ENCODE measurements around the gene SMARCD1. TPM values are rescaled to one million over a fixed set of nuclear protein-coding genes. Genes with fewer than 3 reads are reported as not detected.

The SMARCD1 gene
- total RNA-seq, 4 donors from 2014 or later: 32.0 to 77.2 (median 45.1) TPM

- peak within 1 kb of the TSS; percentile 81 for H3K4me3 ChIP-seq (ENCODE audit: low read depth, poor library complexity, severe bottlenecking)
- intact Hi-C loops (cut with DNase I; ENCODE audit: low total_unique reads): no loop called here
- peak in 1 of 2 donors; percentile 68 for TF ChIP-seq POLR2A (IDR thresholded peaks at IDR 0.05)
- TF ChIP-seq CTCF (IDR thresholded peaks at IDR 0.05): no peak
- WGBS, 2 donors: 0% methylated on average over 48 to 49 of the region's 59 CpGs
- peak; percentile 99 to 100 for DNase-seq (ENCODE audit: low spot score in 2 of 2)
These were observed 26.7 kb downstream of the SMARCD1 start, which contains the start of gene COX14 for GRCh38 chr12:50111693-50112455. TSS of gene COX14 (plus strand) at chr12:50112236. CDS start at chr12:50120044, 7,808 bp downstream.

DNA sequence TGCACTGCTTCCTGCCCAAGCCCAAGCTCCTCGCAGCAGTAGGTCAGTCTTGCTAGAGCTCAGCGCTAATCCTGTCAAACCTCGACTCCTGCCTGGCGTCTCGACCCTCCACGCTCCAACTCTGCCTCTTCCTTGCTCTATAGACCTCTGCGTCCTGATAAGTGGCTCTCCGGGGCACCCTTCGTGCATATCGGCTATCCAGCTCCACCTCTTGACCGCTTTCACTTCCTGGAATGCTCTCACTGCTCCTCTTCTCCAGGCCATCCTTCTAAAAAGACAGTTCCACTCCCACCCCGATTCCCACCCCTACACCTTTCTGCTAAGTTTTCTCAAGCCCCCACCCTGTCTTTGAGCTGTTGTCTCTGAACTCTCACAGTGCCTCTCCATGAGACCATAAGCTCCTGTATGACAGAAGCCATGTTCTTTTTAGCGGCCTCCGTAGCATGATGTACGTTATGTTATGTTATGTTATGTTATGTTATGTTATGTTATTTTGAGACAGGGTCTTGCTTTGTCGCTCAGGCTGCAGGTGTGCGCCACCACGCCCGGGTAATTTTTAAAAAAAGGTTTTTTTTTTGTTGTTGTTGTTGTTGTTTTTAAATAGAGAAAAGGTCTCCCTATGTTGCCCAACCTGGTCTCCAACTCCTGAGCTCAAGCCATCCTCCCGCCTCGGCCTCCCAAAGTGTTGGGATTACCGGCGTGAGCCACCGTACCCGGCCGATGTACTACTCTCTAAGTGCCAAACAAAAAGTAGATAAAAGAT is 27.5 kb downstream of the SMARCD1 start:
- TF ChIP-seq CTCF (IDR thresholded peaks at IDR 0.05) (no peak), POLR2A (IDR thresholded peaks at IDR 0.05) (no peak)
- 23 to 24% methylated on average over 26 of the region's 26 CpGs for WGBS, 2 donors
- H3K4me3 ChIP-seq (ENCODE audit: low read depth, poor library complexity, severe bottlenecking): peak overlapping the region; percentile 81
- DNase-seq (ENCODE audit: low spot score in 2 of 2): peak in 1 of 2 donors; percentile 40
- intact Hi-C loops (cut with DNase I; ENCODE audit: low total_unique reads): no loop called here

DNA sequence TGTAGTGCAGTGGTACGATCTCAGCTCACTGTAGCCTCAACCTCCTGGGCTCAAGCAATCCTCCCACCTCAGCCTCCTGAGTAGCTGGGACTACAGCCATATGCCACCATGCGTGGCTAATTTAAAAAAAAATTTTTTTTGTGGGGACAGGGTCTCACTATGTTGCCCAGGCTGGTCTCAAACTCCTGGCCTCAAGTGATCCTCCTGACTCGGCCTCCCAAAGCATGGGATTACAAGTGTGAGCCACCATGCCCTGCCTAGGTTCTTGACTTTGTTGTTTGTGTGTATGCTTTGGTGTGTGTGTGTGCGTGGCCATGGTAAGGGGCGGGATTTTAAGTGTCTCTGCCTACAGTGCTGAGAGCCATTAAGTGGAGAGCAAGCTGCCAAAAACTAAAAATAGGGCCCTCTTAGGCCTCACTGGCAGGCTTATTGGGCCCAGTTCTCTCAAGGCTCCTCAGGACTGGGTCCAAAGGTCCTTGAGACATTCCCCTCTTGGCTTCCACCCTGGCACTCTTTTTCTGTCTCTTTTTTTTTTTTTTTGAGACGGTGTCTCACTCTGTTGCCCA is 32.0 kb downstream of the SMARCD1 start:
- intact Hi-C loops (cut with DNase I; ENCODE audit: low total_unique reads): no loop called here
- TF ChIP-seq POLR2A (IDR thresholded peaks at IDR 0.05): no peak
- no peak for TF ChIP-seq CTCF (IDR thresholded peaks at IDR 0.05)
- H3K4me3 ChIP-seq (ENCODE audit: low read depth, poor library complexity, severe bottlenecking): no peak overlapping the region
- DNase-seq (ENCODE audit: low spot score in 2 of 2): no peak
- 82 to 85% methylated on average over 6 of the region's 6 CpGs for WGBS, 2 donors

GRCh38 chr12:50119387-50119786 is 34.2 kb downstream of the SMARCD1 start:
- intact Hi-C loops (cut with DNase I; ENCODE audit: low total_unique reads): no loop called here
- WGBS, 2 donors: 100% methylated on average over 2 of the region's 2 CpGs
- no peak for TF ChIP-seq CTCF (IDR thresholded peaks at IDR 0.05)
- no peak for TF ChIP-seq POLR2A (IDR thresholded peaks at IDR 0.05)
- no peak overlapping the region for H3K4me3 ChIP-seq (ENCODE audit: low read depth, poor library complexity, severe bottlenecking)
- no peak for DNase-seq (ENCODE audit: low spot score in 2 of 2)

GRCh38 chr12:50120521-50120920 is 35.4 kb downstream of the SMARCD1 start:
- DNase-seq (ENCODE audit: low spot score in 2 of 2): no peak
- 89 to 98% methylated on average over 3 of the region's 3 CpGs for WGBS, 2 donors
- intact Hi-C loops (cut with DNase I; ENCODE audit: low total_unique reads): no loop called here
- no peak overlapping the region for H3K4me3 ChIP-seq (ENCODE audit: low read depth, poor library complexity, severe bottlenecking)
- TF ChIP-seq CTCF (IDR thresholded peaks at IDR 0.05) (no peak), POLR2A (IDR thresholded peaks at IDR 0.05) (no peak)

All from lower leg skin (tissue), 4 donors.